NT2/D1 (cell line): Measurements from ENCODE around the gene SCN4B.

Experiments used
- SUZ12 ChIP-seq: IDR thresholded peaks from 2 replicates; pipeline ENCODE4 v1.6.1; 2011; ENCODE audit not compliant: insufficient read length, insufficient read depth; ENCODE audit errors: extremely low read depth
- ZNF274 ChIP-seq: IDR thresholded peaks from 2 replicates; pipeline ENCODE4 v1.6.1; 2011; ENCODE audit warnings: mild to moderate bottlenecking, low read depth, low read length

DNA sequence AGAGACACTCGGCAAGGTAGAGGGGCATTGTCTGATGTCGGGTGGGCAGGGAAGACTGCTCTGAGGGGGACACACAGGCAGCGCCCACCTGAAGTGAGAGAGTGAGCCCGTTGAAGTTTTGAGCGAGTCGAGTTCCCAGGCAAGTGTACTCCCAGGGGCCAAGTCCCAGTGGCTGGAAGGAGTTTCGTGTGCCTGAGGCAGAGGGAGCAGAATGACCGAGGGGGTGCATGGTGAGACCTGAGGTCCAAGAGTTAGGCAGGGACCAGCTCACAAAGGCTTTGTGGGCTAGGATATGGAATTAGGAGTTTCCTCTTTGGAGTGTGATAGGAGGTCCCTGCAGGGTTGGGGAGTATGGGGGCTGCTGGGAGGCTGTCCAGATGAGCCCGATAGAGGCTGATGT lies 17.6 kb upstream of the SCN4B start:
- TF ChIP-seq ZNF274 (no peak), SUZ12 (no peak)
